ENCODE measurements around the gene KLHL17. TPM values are rescaled to one million over a fixed set of nuclear protein-coding genes. Genes with fewer than 3 reads are reported as not detected.

KLHL17 gene
- total RNA-seq, 1 donor from 2014 or later, result 28.3 TPM

GRCh38 chr1:966135-966703 is 5.8 kb downstream of the KLHL17 start, which contains the start of gene PLEKHN1:
TSS of gene PLEKHN1 (plus strand) at chr1:966482. CDS start at chr1:966532, 50 bp downstream.
- intact Hi-C loops (cut with micrococcal nuclease), result loop anchor here (10.0 kb wide), 1 partner anchor 49 kb away; the partner anchor contains the start of gene ISG15

GRCh38 chr1:966704-967300 is 6.4 kb downstream of the KLHL17 start:
- intact Hi-C loops (cut with micrococcal nuclease), result loop anchor here (1.0 to 10.0 kb wide), 2 partner anchors 8 to 48 kb away; partner anchors contain the start of genes ISG15 and NOC2L

DNA sequence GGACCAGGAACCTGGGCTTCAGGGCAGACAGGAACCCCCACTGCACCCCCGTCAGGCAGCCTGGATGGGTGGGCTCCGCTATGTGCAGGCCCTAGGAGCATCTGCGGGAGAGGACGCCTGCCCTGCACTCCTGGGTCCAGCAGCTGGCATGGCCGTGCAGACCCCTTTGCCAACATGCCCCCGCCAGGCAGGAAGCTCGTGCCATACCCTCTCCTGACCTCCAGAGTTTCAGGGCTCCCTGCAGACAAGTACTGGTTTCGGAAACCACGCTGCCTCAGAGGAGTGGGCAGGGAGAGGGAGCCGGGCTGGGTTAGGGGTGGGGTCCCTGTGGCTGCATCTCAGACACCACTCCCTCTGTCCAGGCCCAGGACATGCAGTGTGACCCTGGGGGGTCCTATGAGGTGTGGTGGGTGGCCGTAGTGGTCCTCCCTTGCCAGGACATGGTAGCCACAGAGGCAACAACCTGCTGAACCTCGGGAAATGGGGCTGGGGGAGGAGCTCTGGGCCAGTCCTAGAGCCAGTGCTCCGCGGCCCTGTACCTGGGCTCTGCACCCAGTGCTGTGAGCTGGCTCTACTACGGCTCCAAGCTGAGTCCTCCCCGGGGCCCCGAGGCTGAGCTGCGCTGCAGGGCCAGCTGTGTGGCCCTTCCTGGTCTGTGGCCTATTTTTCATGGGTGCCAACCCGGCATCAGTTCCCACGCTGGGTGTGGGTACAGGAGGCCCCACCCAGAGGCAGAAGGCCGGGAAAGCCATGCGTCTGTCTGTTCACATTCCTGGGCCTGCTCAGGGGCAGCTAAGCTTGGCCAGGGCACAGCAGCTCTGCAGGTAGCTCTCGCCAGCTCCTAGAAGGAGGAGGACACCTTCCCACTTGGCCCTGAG is 7.3 kb downstream of the KLHL17 start:
- intact Hi-C loops (cut with micrococcal nuclease), result loop anchor here (1.0 to 10.0 kb wide), 2 partner anchors 8 to 47 kb away; partner anchors contain the start of genes ISG15 and NOC2L

DNA sequence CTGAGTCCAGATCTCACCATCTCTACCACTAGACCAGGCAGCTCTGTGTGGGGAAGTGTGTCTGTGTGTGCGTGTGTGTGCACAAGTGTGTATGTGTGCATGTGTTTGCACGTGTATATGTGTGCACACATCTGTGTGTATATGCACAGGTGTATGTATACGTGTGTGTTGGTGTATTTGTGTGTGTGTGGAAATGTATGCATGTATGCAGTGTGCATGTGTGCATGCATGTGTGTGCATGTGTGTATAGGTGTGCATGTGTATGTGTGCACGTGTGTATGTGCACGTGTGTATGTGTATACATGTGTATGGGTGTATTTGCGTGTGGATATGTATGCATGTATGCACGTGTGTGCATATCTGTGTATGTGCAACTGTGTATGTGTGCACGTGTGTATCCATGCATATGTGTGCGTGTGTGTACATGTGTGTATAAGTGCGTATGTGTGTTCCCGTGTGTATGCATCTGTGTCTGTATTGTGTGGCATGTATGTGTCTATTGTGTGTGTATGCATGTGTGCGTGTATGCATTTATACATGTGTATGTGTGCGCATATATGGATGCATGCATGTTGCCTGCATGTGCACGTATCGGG is 9.0 kb downstream of the KLHL17 start:
- intact Hi-C loops (cut with micrococcal nuclease), result loop anchor here (10.0 kb wide), 1 partner anchor 45 kb away; the partner anchor contains the start of gene ISG15

DNA sequence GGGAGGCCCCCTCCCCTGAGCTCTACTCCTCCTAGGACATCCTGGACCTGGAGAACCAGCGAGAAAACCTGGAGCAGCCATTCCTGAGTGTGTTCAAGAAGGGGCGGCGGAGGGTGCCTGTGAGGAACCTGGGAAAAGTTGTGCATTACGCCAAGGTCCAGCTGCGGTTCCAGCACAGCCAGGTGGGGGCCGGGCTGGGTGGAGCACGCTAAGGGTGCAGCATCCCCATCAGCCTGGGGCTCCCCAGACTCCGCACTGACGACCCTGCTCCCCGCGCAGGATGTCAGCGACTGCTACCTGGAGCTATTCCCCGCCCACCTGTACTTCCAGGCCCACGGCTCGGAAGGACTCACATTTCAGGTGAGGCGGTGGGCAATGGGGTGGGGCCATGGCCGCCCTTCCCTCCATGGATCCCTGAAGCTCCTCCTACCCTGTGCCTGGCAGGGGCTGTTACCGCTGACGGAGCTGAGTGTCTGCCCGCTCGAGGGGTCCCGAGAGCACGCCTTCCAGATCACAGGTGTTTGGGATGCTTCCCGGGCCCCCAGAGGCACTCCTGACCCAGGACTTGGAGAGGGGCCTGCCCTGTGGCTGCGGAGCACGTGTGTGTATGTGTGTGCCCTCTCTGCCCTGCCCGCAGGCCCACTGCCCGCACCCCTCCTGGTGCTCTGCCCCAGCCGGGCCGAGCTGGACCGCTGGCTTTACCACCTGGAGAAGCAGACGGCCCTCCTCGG is 10.0 kb downstream of the KLHL17 start:
- intact Hi-C loops (cut with micrococcal nuclease), result no loop called here

GRCh38 chr1:970973-971730 is 10.8 kb downstream of the KLHL17 start:
- intact Hi-C loops (cut with micrococcal nuclease), result no loop called here

GRCh38 chr1:971751-972506 is 11.5 kb downstream of the KLHL17 start:
- intact Hi-C loops (cut with micrococcal nuclease), result no loop called here

GRCh38 chr1:972726-973458 is 12.5 kb downstream of the KLHL17 start:
- intact Hi-C loops (cut with micrococcal nuclease), result no loop called here

GRCh38 chr1:973459-974292 is 13.3 kb downstream of the KLHL17 start:
- intact Hi-C loops (cut with micrococcal nuclease), result no loop called here

- intact Hi-C loops (cut with micrococcal nuclease), result no loop called here
Observed at GRCh38 chr1:974293-974640, 13.9 kb downstream of the KLHL17 start.

GRCh38 chr1:974687-975328 is 14.4 kb downstream of the KLHL17 start:
- intact Hi-C loops (cut with micrococcal nuclease), result no loop called here

DNA sequence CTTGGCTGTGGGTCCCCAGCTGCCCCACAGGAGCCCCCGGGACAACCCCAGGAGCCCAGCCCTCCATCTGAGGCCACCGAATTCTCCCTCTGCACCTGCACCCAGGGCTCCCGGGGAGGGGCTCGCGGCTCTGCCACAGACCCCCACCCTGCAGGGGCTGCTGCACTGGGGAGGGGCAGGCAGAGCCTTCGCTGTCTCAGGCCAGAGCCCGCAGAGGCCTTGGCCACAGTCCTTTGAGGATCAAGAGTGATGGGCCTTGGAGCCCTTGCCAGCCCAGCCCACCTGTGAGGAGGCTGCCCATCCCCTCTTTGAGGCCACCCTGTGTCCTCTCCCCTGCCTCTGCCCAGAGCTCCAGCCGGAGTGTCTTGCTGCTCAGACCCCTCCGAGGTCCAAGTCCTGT is 15.0 kb downstream of the KLHL17 start:
- intact Hi-C loops (cut with micrococcal nuclease), result no loop called here

DNA sequence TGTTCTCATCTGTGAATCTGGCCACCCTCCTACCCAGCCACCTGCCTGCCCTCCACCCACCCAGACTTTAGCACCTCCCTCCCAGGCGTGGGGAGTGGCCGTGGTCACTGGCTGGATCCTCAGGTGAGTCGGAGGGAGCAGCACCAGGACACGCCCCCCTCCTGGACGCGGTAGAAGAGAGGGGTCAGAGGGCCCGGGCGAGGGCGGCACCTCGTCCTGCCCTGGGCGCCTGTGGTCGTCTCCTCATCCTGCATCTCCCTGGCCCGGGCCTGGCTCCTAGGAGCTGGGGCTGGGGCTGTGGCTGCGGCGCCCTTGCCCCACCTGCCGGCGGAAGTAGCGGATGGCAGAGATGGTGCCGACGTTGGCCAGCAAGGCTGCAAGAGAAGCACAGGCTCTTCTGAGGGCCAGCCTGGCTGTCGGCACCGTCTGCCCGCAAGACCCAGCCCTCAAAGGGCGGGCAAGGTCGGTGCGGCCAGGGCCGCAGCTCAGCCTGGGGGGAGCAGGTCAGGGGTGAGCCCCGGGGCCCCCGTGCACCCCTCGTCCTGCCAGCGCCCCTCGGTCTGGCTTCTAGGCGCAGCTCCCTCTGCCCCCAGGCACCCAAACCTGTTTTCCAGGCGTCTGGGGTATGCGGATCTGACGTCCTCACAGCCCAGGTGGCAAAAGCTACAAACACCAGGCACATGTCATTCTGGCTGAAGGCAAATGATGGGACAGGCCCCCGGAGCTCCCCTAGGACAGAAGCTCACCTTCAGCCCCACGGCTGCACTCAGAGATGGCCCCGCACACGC is 15.7 kb downstream of the KLHL17 start:
- intact Hi-C loops (cut with micrococcal nuclease), result loop anchor here (1.0 kb wide), 2 partner anchors 72 to 106 kb away; no protein-coding TSS in a partner anchor

- intact Hi-C loops (cut with micrococcal nuclease), result loop anchor here (1.0 kb wide), 2 partner anchors 72 to 106 kb away; no protein-coding TSS in a partner anchor
Observed at GRCh38 chr1:976791-977190, 16.4 kb downstream of the KLHL17 start.

DNA sequence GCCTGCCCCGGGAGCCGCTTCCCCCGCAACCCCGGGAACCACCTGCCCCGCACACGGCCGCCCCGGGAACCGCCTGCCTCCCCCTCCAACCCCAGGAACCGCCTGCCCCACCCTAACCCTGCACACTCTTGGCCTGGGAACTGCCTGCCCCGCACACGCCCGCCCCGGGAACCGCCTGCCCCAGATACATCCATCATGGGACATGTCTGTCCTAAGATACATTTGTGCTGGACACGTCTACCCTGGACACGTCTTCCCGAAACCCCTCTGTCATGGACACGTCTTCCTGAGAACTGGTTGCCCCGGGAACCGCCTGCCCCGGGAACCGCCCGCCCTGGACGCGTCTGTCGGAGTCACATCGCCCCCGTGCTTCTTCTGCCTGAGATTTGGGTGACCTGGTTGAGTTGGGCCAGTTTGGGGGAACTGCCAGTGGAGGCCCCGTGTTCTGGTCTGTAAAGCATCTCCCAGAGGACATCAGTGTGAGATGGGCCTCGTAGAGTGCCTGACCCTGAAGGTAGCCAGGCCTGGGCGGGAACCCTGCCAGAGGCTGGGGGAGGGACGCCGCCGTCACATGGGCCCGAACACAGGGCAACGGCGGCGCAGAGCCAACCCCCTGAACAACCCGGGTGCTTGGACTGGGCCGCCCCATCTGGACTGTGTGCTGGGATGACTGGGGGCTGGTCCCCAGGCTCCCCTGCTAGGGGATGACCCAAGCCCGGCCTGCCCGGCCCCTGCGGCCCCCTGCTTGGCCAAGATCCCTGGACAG is 17.9 kb downstream of the KLHL17 start:
- intact Hi-C loops (cut with micrococcal nuclease), result no loop called here
